NCI-H748 (cell line): ENCODE data around the gene SLC24A4.
"Not testable (repeated sequence)": the region's sequence is repeated elsewhere in the genome, so short reads cannot be mapped to it uniquely, and the experiment has no call there.

Experiments
- DNase-seq: peaks from one replicate; lab custom pipeline; 2025; ENCODE audit not compliant: unreplicated experiment; lab: John Stamatoyannopoulos, UW

SLC24A4 gene

GRCh38 chr14:92400579-92401444 lies 77.8 kb downstream of the SLC24A4 start:
- DNase-seq, result no peak

- no peak for DNase-seq
These were observed 78.6 kb downstream of the SLC24A4 start for GRCh38 chr14:92401561-92401960.

- DNase-seq, result not testable (repeated sequence)
These were observed 79.5 kb downstream of the SLC24A4 start for GRCh38 chr14:92402500-92402899.

- no peak for DNase-seq
These were observed 81.1 kb downstream of the SLC24A4 start for GRCh38 chr14:92404018-92404417.

- DNase-seq, result no peak
These were observed 81.5 kb downstream of the SLC24A4 start for GRCh38 chr14:92404421-92404820.

- DNase-seq, result no peak
These were observed 82.0 kb downstream of the SLC24A4 start for GRCh38 chr14:92404938-92405337.

- DNase-seq, result no peak
These were observed 84.4 kb downstream of the SLC24A4 start for GRCh38 chr14:92407410-92407809.

- DNase-seq, result peak; percentile 52
These were observed 86.1 kb downstream of the SLC24A4 start for GRCh38 chr14:92409043-92409442.

GRCh38 chr14:92411135-92411534 lies 88.2 kb downstream of the SLC24A4 start:
- DNase-seq, result no peak

GRCh38 chr14:92411941-92412340 lies 89.0 kb downstream of the SLC24A4 start:
- DNase-seq, result no peak

- no peak for DNase-seq
These were observed 89.9 kb downstream of the SLC24A4 start for GRCh38 chr14:92412912-92413311.

- no peak for DNase-seq
These were observed 90.4 kb downstream of the SLC24A4 start for GRCh38 chr14:92413379-92413778.

GRCh38 chr14:92414690-92415445 lies 91.9 kb downstream of the SLC24A4 start:
- no peak for DNase-seq

- DNase-seq, result no peak
These were observed 93.0 kb downstream of the SLC24A4 start for GRCh38 chr14:92415969-92416368.

GRCh38 chr14:92416544-92416943 lies 93.6 kb downstream of the SLC24A4 start:
- DNase-seq, result no peak

GRCh38 chr14:92417759-92418158 lies 94.8 kb downstream of the SLC24A4 start:
- no peak for DNase-seq

GRCh38 chr14:92421751-92422150 lies 98.8 kb downstream of the SLC24A4 start:
- DNase-seq, result no peak

GRCh38 chr14:92425101-92425500 lies 102.1 kb downstream of the SLC24A4 start:
- no peak for DNase-seq

- DNase-seq, result no peak
These were observed 103.3 kb downstream of the SLC24A4 start for GRCh38 chr14:92426237-92426636.

GRCh38 chr14:92427096-92427495 lies 104.1 kb downstream of the SLC24A4 start:
- no peak for DNase-seq

GRCh38 chr14:92430686-92431085 lies 107.7 kb downstream of the SLC24A4 start:
- no peak for DNase-seq

GRCh38 chr14:92431199-92431725 lies 108.3 kb downstream of the SLC24A4 start:
- no peak for DNase-seq
